Keratinocyte (primary cell): ENCODE measurements around the gene NRG3. TPM values are rescaled to one million over a fixed set of nuclear protein-coding genes. Genes with fewer than 3 reads are reported as not detected.

Experiments used
- DNase-seq: peaks from one replicate; pipeline ENCODE4 v3.0.0-alpha.2; 2011; ENCODE audit warnings: low read depth, missing footprints, low spot score
- FAIRE-seq: peaks from 2 replicates; lab custom pipeline; 2011; peaks lifted over from hg19 to GRCh38; lab: Jason Lieb, UNC
- H2AFZ ChIP-seq: 2 replicates; pipeline ENCODE4 v1.6.0; 2012; ENCODE audit warnings: low read length, control low read depth, inconsistent platforms; ENCODE audit not compliant: control insufficient read depth
- H3K27ac ChIP-seq: 2 replicates; pipeline ENCODE4 v1.5.1; 2011; ENCODE audit warnings: low read length; ENCODE audit not compliant: control insufficient read depth, insufficient read depth
- H3K27me3 ChIP-seq: 3 replicates; pipeline ENCODE4 v1.6.0; 2011; ENCODE audit warnings: low read length; ENCODE audit not compliant: control insufficient read depth, insufficient read depth; ENCODE audit errors: extremely low read depth
- H3K36me3 ChIP-seq, 2 experiments: 2 replicates in 1 of 2; 3 replicates in 1 of 2; pipeline ENCODE4 v1.5.1; 2011; ENCODE audit warnings: low read length in 2 of 2, mild to moderate bottlenecking in 1 of 2; ENCODE audit not compliant: control insufficient read depth in 2 of 2, insufficient read depth in 2 of 2; ENCODE audit errors: extremely low read depth in 1 of 2
- H3K4me1 ChIP-seq: 3 replicates; pipeline ENCODE4 v1.5.1; 2011; ENCODE audit warnings: low read length; ENCODE audit not compliant: control insufficient read depth, insufficient read depth; ENCODE audit errors: extremely low read depth
- H3K4me2 ChIP-seq: 3 replicates; pipeline ENCODE4 v1.6.0; 2011; ENCODE audit warnings: low read depth, low read length; ENCODE audit not compliant: control insufficient read depth, insufficient read depth; ENCODE audit errors: extremely low read depth
- H3K4me3 ChIP-seq, 3 experiments: fragments of 200-600 bp in 1 of 3; sonication (generic) in 1 of 3; 2 replicates in 2 of 3; 3 replicates in 1 of 3; pipeline ENCODE4 v1.5.1; 2011 to 2016; ENCODE audit warnings: low read length in 3 of 3, mild to moderate bottlenecking in 3 of 3, control low read depth in 2 of 3, inconsistent platforms in 1 of 3, low read depth in 1 of 3, mixed read lengths in 1 of 3, mixed run types in 1 of 3, moderate library complexity in 1 of 3; ENCODE audit not compliant: control insufficient read depth in 2 of 3, insufficient read depth in 2 of 3; ENCODE audit errors: extremely low read depth in 1 of 3
- H3K79me2 ChIP-seq: 2 replicates; pipeline ENCODE4 v1.6.0; 2012; ENCODE audit warnings: low read length; ENCODE audit not compliant: control insufficient read depth, insufficient read depth
- H3K9ac ChIP-seq: 3 replicates; pipeline ENCODE4 v1.6.0; 2011; ENCODE audit warnings: low read length; ENCODE audit not compliant: control insufficient read depth, insufficient read depth; ENCODE audit errors: extremely low read depth
- H3K9me1 ChIP-seq: 3 replicates; pipeline ENCODE4 v1.6.0; 2011; ENCODE audit warnings: low read length; ENCODE audit not compliant: control insufficient read depth, insufficient read depth; ENCODE audit errors: extremely low read depth
- H3K9me3 ChIP-seq: 2 replicates; pipeline ENCODE4 v1.5.1; 2012; ENCODE audit warnings: low read depth, low read length; ENCODE audit not compliant: control insufficient read depth
- H4K20me1 ChIP-seq: 3 replicates; pipeline ENCODE4 v1.6.0; 2011; ENCODE audit warnings: low read length; ENCODE audit not compliant: control insufficient read depth, insufficient read depth; ENCODE audit errors: extremely low read depth
- CTCF ChIP-seq, 3 experiments: IDR thresholded peaks in 1 of 3; conservative IDR thresholded peaks in 1 of 3; optimal IDR thresholded peaks in 1 of 3; 2 replicates in 2 of 3; 3 replicates in 1 of 3; pipeline versions ENCODE3 to v1.5.1; 2011; ENCODE audit warnings: low read length in 3 of 3, mild to moderate bottlenecking in 3 of 3, moderate library complexity in 2 of 3, control low read depth in 1 of 3, inconsistent platforms in 1 of 3; ENCODE audit not compliant: insufficient read depth in 2 of 3; ENCODE audit errors: extremely low read depth in 1 of 3
- EZH2 ChIP-seq: IDR thresholded peaks from one replicate; pipeline ENCODE4 v1.6.1; 2012; ENCODE audit warnings: inconsistent platforms, mild to moderate bottlenecking, low read length, moderate library complexity
- dilution Hi-C: fragments of 300-500 bp; cut with MboI; formaldehyde crosslinking; loops from one replicate; pipeline ENCODE4 v1.7.0; 2020; ENCODE audit warnings: low sequenced_read_pairs; ENCODE audit not compliant: extremely low pct_ligation_motif_present
- polyA plus RNA-seq, 5 experiments: library from polyadenylated mRNA; depleted of rRNA in 3 of 5; stranded (reverse) in 3 of 5; stranded (forward) in 1 of 5; unstranded in 1 of 5; fragments of >200 nt; gene quantifications; 1 replicate in 1 of 5; 2 replicates in 3 of 5; 3 replicates in 1 of 5; pipeline versions ENCODE4 v1.2.1 to v1.2.3, GENCODE V29; 2011 to 2012; ENCODE audit warnings: missing spikeins in 2 of 5, low read depth in 1 of 5, low replicate concordance in 1 of 5

NRG3 gene
- polyA plus RNA-seq, 1 donor (not counting 4 experiments of a cell fraction or from before 2014, with no cell fraction given) = not detected

GRCh38 chr10:81872206-81872862 is 2.7 kb upstream of the NRG3 start:
- no peak overlapping the region for H2AFZ ChIP-seq
- no peak overlapping the region for H3K27ac ChIP-seq
- DNase-seq (no peak), FAIRE-seq (no peak)
- H3K4me1 ChIP-seq = no peaks in the 10 kb centered on the region
- no peak overlapping the region for H3K9ac ChIP-seq
- H3K79me2 ChIP-seq = no peaks in the 10 kb centered on the region
- no peak overlapping the region for H3K4me2 ChIP-seq
- no peaks in the 10 kb centered on the region for H4K20me1 ChIP-seq
- TF ChIP-seq EZH2 (no peak), CTCF (optimal IDR thresholded peaks at IDR 0.05 in 1 of 3, IDR thresholded peaks at IDR 0.05 in 1 of 3, conservative IDR thresholded peaks at IDR 0.05 in 1 of 3; ENCODE audit: extremely low read depth in 1 of 3, insufficient read depth in 2 of 3, low read length in 3 of 3) (no peak)
- H3K27me3 ChIP-seq = peaks cover 49% of the 10 kb centered on the region
- no peaks in the 10 kb centered on the region for H3K9me1 ChIP-seq
- no peaks in the 10 kb centered on the region for H3K36me3 ChIP-seq
- dilution Hi-C loops = no loop called here
- no peak overlapping the region for H3K4me3 ChIP-seq
- H3K9me3 ChIP-seq = no peaks in the 10 kb centered on the region

GRCh38 chr10:81873231-81873931 is 1.6 kb upstream of the NRG3 start:
- no peak overlapping the region for H3K4me2 ChIP-seq
- no peak overlapping the region for H3K9ac ChIP-seq
- no peak for DNase-seq
- H2AFZ ChIP-seq = no peak overlapping the region
- FAIRE-seq = no peak
- dilution Hi-C loops = no loop called here
- no peaks in the 10 kb centered on the region for H4K20me1 ChIP-seq
- no peaks in the 10 kb centered on the region for H3K9me1 ChIP-seq
- TF ChIP-seq CTCF (optimal IDR thresholded peaks at IDR 0.05 in 1 of 3, IDR thresholded peaks at IDR 0.05 in 1 of 3, conservative IDR thresholded peaks at IDR 0.05 in 1 of 3; ENCODE audit: extremely low read depth in 1 of 3, insufficient read depth in 2 of 3, low read length in 3 of 3) (no peak), EZH2 (peak; percentile 68)
- H3K27ac ChIP-seq = no peak overlapping the region
- H3K9me3 ChIP-seq = no peaks in the 10 kb centered on the region
- H3K79me2 ChIP-seq = no peaks in the 10 kb centered on the region
- H3K4me3 ChIP-seq = no peak overlapping the region
- H3K36me3 ChIP-seq = no peaks in the 10 kb centered on the region
- H3K4me1 ChIP-seq = no peaks in the 10 kb centered on the region
- peaks cover 49% of the 10 kb centered on the region for H3K27me3 ChIP-seq
